Suppressor macrophage treated with lipopolysaccharide for 1 hour (primary cell): Measurements from ENCODE around the gene WWOX.

ENCODE experiments used
- DNase-seq, 3 donors: peaks; one replicate each; pipeline ENCODE4 v3.0.0-alpha.2; 2020 to 2022

Gene WWOX

GRCh38 chr16:78147911-78148401, 48.5 kb downstream of the WWOX start:
- no peak for DNase-seq

GRCh38 chr16:78150233-78150632, 50.8 kb downstream of the WWOX start:
- no peak for DNase-seq

GRCh38 chr16:78154729-78155461, 55.4 kb downstream of the WWOX start:
- DNase-seq: no peak

GRCh38 chr16:78155791-78156345, 56.4 kb downstream of the WWOX start:
- DNase-seq: no peak

DNA sequence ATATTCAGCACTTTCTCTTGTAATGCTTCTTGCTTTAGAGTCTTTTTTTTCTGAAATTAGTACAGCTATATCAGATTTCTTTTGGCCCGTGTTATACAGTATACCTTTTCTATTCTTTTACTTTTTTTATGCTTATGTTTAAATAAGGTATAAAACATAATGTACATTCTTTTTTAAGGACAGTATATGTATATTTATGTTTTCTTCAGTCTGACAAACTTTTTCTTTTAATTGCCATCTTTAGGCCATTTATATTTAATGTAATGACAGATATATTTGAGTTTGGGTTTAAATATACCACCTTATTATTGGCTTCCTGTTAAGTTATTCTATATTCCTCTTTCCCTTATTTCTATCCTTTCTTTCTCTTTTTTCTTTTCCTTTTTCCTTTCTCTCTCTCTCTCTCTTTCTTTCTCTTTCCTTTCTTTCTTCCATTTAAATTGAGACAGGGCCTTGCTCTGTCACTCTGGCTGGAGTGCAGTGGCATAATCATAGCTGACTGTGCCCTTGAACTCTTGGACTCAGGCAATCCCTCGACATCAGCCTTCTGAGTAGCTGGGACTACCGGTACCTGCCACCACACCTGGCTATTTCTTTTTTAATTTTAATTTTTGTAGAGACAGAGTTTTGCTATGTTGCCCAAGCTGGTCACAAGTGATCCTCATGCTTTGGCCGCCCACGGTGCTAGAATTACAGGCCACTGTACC, 61.7 kb downstream of the WWOX start:
- no peak for DNase-seq

DNA sequence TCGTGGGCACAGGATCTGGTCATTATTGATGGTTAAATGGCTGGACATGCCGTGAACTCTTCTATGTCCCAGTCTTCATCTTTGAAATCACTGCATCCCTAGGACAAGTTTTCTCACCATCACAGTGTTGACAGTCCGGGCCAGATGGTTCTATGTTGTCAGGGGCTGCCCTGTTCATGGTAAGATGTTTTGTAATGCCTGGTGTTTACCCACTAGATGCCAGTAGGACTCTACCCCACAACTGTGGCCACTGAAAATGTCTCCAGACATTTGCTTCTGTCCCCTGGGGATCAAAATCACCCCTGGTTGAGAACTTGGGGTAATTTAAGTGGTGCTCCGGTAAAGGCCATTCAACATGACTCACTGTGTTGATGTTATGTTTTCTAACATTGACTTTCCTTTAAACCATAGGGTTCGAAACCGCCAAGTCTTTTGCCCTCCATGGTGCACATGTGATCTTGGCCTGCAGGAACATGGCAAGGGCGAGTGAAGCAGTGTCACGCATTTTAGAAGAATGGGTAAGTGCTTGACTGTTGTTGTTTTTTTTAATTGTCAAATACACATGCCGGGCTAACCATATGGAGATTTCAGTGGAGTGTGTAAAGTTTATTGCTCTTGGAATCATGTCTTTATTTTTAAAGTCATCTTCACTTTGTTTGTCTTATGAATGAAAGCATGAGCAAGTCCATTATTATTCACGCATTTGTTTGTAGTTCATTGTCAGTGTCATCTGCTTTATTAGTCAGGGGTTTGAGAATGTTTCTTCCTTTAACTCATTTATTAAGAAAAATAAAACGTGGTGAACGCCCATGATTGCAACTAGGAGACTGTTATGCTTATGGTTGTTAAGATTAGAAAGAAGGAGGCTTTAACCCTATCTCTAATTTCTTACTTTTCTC, 64.6 kb downstream of the WWOX start:
- no peak for DNase-seq

DNA sequence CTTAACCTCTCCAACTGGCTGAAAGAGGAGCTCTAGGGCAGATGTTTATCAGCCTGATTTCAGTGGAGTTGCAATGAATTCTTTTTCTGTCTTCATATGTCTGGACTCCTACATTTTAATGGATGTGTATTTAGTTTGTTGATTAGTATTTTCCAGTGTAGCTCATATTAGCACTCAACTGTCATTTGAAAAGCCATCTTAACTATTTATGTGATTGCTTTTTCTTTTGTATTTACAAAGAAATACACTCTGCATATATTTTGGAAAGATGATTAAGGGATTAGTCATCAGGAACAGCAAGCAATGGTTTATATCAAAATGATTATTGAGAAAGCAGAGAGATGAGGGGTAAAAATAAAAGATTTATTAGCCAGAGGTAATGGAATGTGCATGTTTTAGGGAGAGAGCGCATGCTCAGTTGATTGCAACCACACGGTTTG, 71.1 kb downstream of the WWOX start:
- no peak for DNase-seq

GRCh38 chr16:78175287-78175686, 75.8 kb downstream of the WWOX start:
- DNase-seq: no peak

- no peak for DNase-seq
These were observed 77.0 kb downstream of the WWOX start for GRCh38 chr16:78176435-78176834.

DNA sequence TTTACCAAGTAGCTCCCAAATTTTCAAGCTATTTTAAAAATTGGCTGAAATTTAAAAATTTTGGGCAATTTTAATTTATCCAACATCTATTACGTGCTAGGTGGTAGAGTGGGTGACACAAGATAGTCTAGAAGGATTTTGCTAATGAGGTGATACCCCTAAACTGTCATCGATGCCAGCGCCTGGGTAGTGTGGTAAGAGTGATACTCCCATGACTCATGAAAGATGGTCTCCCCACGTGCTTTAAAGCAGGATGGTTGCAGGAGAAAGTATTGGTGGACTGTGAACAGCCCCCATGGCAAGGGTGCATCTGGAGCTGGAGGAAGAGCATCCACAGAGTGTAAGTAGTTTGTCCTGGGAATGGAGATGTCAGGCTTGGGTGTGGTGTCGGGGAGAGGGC, 77.8 kb downstream of the WWOX start:
- no peak for DNase-seq

DNA sequence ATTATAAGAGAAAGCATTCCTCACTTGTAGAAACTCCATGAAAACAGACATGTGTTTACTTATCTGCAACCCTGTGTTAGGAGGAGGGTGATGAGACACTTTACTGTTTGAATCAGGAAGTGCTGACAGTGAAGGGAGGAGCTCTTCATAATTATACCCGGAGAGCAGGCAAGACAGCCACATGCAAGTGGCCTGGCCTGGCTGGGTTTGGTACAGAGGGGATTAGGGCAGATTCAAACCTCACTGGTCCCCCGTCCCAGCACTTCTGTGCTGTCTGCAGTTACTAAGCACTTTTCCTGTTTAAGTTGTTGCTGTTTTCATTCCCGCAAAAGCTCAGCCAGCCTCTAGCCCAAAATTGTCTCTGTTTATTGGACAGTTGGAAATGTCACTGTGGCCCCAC, 78.5 kb downstream of the WWOX start:
- DNase-seq: no peak

- no peak for DNase-seq
These were observed 80.2 kb downstream of the WWOX start for GRCh38 chr16:78179666-78180065.

GRCh38 chr16:78180349-78180748, 80.9 kb downstream of the WWOX start:
- DNase-seq: no peak

GRCh38 chr16:78183437-78184237, 84.2 kb downstream of the WWOX start:
- no peak for DNase-seq

DNA sequence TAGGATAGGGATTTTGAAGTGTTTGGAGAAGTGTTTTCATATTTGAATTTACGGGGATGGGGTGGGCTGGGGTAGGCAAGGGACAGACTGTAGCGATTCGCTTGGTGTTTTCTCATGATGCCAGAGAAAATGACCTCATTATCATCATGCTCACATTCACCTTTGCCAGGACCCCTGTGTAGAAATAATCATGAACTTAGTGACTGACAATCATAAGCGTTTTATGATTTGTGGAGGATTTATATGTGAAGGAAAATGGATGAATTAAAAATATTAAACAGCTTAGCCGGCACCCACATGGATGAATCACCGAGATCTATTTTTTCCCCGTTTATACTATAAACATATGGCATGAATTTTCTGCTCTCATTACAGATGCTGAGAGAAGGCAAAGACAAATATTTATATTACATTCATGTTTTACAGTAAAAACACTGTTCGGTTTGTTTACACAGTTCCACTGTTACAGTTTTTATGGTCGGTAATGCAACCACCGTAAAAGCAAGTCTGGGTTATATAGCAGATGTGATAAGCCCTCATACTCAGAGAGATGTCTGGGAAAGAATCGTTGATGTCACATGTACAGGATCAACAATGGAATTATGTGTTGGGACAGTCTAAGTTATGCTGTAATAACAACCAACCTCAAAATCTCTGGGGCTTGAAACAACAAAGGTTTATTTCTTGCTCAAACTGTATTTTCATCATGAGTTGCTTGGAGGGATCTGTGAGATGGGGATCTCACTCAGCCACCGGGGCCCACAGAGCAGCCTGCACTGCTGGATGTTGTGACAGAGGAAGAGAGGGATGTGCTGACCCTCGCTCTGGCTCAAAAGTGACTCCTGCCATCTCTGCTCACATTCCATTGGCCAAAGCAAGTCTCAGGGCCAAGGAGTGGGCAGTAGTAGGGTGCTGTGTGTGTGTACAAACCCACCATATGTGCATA, 85.1 kb downstream of the WWOX start:
- DNase-seq: no peak

DNA sequence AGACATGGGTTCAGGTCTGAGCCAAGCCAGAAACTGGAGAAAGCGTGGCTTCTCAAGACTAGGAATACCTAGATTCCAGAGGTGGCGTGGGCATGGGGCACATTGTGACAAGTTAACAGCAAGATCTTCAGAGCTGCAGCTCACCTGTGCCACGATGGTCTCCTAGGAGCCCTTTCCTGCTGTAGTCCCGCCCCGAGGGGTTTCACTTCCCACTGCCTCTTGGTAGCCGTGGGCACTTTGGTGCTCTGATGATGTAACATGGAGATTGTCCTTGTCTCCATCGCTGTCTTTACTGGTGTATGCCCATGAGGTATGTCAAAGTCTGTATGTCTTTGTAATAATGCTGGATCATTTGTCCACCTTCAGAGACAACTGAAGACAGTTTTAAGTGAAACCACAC, 89.7 kb downstream of the WWOX start:
- no peak for DNase-seq

- DNase-seq: no peak
These were observed 93.5 kb downstream of the WWOX start for GRCh38 chr16:78192734-78193488.

GRCh38 chr16:78194948-78195347, 95.5 kb downstream of the WWOX start:
- DNase-seq: no peak

DNA sequence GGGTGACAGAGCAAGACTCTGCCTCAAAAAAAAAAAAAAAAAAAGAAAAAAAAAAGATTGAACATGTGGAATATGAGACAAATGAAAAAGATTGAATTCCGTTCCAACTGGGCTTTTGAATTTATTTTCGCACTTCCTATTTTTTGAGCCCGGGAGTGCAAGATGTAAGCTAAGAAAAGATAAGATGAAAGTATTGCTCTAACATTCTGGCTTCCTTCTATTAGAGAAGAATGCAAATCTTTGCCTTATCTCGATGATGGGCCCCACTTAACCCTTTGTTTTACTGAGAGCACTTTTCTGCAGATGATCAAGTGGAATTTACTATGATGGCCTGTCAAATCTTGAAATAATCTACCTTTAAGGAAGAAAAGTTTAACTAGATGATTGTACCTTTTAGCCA, 96.3 kb downstream of the WWOX start:
- DNase-seq: no peak

GRCh38 chr16:78196502-78196901, 97.0 kb downstream of the WWOX start:
- no peak for DNase-seq
